ENCODE measurements around the gene LAMP1.
"Not testable (repeated sequence)": the region's sequence is repeated elsewhere in the genome, so short reads cannot be mapped to it uniquely, and the experiment has no call there.

LAMP1 gene

DNA sequence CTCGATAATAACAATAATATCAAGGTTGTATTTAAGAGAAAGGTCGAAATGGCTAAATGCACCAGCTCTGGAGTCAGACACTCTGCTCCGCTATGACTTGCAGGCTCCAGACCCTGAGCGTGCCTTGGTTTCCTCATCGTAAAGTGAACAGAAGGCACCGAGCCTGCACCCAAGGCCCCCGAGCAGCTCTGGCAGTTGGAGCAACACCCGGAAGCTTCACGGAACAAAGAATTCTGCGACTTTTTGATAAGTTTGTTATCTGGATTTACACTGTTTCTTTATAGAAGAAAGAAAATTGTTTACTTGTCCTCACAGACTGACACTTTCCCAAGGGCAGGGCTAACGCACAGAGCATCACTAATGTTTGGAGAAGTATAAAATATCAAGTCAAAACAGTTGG is 62.5 kb downstream of the LAMP1 start:
- DNase-seq = no peak

DNA sequence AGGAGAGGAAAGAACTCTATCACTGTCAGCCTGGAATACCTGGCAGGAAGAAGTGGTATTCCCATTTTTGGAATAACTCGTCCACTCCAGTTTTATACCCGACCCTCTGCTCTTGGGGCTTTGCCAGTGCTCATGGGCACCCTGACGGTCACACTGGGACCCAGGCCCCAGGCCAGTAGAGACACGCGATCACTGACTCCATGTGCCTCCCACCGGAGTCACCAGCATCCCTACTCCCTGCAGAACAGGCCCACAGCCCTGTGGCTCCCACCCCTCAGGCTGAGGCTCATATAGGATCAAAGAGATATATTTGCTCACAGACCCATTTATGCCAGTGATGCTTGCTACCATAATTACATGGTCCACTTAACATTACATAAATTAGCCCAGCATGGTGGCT is 63.4 kb downstream of the LAMP1 start:
- DNase-seq = no peak

DNA sequence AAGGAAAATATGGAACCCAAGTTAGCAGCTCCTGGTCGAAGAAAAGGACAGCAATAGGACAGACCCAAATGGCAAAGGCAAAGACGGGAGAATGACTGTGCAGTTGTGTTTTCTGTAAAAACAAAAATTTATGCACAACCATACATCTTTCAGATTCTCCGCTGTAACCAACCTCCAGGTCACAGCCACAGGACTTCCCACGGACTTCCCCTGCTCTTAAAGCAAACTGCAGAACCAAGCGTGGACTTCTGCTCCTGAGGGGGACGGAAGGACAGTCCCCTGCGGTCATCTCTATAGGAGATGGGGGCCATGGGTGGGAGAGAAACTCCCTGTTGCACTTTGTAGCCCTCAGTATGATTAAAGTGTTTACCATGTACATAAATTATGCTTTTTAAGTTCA is 64.4 kb downstream of the LAMP1 start:
- DNase-seq = no peak

DNA sequence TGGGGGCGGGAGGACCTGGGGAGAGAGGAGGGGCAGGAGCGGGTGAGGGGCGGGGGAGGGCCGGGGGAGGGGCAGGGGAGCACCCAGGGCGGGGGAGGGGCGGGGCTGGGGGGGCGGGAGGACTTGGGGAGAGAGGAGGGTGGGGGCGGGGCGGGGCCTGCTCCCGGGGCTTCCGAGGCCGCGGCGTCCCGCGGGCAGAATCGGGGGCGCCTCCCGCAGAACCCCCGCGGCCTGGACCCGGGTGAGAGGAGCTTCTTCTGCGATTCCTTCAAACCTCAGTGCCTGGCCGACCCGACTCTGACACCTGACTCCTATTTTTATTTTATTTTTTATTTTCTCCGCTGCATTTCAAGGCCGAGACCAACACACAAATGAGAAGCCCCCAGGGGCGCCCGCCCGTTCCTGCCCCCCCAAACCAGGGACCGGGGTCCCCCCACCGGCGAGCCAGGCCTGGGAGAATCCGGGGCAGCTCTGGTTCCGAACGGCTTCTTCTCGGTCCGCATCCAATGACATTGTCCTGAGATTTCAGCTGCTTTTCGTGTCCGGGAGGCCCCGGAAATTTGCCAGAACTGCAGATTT is 67.4 kb downstream of the LAMP1 start:
- DNase-seq = no peak

DNA sequence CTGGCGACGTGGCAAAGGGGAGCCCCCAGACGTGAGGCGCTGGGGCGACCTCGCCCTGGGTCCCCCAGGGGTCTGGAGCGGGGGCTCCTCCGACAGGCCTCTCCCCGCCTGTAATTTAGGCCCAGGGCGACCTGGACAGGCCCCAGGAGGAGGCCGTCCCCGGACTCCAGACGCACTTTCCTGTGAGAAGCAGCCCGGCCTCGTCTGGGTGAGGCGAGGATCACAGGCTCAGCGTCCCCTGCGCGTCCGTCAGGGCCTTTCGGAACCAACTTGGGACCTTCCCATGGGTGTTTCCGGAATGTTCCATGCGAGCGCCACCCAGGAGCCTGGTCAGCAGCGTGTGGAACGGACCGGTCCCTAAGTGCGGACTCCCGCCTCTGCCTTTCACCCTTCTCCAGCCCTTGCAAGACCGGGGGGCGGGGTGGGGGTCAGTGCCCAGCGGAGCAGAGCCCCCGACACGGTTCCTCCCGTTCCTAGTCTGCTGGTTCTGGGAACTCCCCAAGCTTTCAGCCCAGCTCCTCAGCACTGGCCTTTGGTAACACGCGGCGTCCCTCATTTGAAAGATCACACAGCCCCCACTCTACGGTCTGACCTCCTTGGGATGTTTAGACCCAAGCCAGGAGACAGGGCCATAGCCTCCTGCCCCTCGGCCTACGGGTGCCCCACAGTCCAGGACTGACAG is 68.0 kb downstream of the LAMP1 start:
- DNase-seq = no peak

DNA sequence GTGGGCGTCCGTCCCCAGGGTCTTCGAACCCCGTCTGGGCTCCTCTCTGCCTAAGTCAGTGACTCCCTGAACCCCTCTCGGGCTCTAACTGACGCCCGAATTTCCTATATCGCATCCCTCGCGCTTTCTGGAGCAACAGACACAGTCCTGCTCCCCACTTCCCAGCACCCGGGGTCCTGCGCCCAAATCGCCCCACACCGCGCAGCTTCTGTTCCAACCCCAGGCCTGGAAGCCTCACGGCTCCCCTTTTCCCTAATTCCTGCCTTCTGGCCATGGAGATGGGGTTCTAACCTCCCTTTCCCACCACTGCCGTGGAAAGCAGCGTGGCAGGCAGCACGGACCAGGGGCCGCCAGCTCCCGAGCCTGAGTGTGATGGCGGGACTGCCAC is 68.5 kb downstream of the LAMP1 start:
- no peak for DNase-seq

DNA sequence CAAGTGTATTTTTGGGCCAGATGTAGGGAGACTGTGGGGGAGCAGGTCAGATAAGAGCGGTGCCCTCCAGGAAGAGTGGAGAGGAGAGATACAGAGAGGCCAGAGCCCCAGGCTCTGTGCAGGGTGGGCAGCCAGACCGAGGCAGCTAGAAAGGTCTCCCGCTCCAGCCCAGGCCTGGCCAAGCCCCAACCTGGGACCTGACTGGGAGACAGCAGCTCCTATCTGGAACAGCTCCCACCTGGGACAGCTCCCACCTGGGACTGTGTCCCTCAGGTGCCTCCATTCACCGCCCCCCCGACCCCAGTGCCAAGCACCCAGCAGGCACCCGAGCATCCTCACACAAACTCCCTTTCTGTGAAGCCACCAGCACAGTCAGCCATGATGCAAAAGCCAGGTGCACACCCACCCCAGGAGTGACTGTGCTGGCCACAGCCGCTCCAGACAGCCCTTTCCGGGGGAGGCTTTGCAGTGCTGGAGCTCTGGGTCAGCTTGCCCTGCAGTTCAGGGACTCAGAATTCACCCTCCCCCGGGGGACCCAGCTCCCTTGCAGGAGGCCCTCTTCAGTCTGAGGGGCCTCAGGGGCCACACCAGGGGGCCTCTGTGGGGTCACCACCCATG is 69.0 kb downstream of the LAMP1 start:
- no peak for DNase-seq

DNA sequence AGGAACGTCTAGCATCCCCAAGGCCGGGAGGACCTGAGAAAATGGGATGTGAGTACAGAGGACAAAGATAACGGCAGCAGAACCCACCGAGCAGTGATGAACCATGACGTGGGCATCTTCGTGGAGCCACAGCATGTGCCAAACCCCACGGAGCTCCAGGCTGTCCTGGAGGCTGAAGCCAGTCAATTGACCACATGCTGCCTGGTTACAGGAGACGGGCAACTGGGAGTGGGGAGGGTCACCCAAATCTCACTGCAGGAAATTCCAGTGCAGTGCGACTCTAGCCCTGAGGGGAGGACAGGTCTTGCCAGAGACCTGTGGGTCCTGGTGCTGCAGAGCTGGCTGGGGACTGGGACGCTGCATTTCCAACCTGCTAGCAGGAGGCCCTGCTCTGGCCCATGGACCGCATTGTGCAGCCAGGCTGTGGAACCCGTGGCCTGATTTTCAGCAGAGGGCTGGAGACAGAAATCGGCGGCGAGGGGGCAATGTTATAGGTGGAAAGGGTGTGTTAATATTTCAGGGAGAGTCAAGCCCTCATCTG is 70.1 kb downstream of the LAMP1 start:
- no peak for DNase-seq

DNA sequence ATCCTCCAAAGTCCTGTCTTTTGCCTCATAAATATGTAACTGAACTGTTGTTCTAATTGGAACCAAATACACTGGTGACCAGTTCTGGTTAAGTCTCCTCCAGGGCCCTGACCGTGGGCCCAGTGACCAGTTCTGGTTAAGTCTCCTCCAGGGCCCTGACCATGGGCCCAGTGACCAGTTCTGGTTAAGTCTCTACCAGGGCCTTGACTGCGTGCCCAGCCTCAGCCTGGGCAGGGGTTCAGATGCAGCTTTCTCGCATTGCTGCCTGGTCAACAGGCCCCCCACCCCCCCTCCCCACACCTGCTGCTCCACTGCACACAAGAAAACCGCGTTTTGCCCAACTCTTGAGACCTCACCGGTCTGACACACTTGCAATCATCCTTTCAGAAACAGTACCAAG is 70.7 kb downstream of the LAMP1 start:
- DNase-seq = no peak

DNA sequence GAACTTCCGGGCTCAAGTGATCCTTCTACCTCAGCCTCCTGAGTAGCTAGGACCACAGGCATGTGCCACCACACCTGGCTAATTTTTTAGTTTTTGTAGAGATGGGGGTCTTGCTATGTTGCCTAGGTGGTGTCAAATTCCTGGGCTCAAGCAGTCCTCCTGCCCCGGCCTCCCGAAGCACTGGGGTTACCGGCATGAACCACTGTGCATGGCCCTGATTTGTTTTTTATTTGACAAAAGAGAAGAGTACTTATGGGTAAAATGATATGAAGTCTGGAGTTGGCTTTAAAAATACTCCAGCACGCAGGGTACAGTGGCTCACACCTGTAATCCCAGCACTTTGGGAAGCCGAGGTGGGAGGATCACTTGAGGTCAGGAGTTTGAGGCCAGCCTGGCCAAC is 71.3 kb downstream of the LAMP1 start:
- not testable (repeated sequence) for DNase-seq

DNA sequence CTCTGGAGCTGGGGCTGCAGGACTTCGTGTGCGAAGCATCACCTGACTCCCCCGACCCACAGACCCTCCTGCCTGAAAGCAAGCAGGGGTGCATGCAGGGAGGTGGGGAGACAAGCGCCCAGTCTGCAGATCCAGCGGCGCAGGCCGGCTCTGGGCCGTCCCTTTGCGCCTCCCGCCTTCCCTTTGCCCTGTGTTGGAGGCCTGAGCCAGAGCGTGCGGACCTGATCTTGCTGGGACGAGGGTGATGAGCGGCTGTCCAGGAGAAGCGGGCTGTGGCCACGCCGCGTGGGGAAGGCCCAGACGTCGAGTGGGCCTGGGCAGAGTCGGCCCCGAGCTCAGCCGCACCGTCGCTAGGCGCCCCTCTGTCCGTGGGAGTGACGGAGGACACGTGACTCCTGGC is 72.2 kb downstream of the LAMP1 start:
- DNase-seq = no peak

DNA sequence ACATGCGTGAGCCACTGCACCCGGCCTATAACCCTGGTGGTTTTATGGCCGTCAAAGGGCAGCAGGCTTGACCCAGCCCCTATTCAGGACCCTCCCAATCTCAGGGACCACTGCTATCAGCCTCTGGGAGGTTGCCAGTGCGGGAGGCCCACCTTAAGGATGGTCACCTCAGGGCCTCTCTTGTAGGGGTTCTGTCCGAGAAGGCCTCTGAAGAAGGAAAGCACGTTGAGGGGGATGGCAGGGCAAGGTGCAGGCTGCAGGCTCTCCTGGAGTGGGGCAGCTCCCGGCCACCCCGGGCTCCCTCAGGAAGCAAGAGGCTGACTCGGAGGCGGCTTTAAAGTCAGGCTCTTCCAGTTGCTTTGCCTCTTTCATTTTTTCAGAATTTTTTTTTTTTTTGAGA is 72.8 kb downstream of the LAMP1 start:
- no peak for DNase-seq

DNA sequence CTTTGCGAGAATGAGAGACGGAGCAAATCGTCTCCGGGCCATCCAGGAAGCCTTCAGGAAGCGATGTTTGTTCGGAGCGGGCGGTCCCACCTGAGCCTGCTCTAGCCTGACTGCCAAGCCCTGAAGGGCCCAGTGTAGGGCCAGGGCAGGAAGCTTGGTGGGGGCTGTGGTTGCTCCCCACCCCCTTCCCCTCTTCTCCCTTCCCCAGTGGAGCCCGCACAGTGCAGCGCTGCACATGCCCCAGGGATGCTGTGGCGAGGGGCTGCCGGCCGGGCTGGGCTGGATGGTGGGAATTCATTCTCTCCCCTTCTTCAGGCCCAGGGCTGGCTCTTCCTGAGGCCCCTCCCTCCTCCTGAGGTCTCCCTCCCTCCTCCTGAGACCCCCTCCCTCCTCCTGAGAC is 74.0 kb downstream of the LAMP1 start:
- no peak for DNase-seq

DNA sequence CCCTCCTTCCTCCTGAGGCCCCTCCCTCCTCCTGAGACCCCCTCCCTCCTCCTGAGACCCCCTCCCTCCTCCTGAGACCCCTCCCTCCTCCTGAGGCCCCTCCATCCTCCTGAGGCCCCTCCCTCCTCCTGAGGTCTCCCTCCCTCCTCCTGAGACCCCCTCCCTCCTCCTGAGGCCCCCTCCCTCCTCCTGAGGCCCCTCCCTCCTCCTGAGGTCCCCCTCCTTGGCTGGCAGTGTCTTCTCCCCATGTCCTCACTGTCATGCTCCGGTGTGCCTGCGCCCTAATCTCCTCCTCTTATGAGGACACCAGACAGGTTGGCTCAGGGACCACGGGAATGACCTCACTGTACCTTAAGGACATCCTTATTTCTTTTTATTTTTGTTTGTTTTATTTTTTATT is 74.7 kb downstream of the LAMP1 start:
- DNase-seq = not testable (repeated sequence)
